ENCODE data around the gene ITIH4.
A peak's percentile ranks its signal among the peaks of the same experiment; 100 is the strongest.

Gene ITIH4

GRCh38 chr3:52771702-52772101 is 58.8 kb downstream of the ITIH4 start:
- no peak for DNase-seq

GRCh38 chr3:52771334-52771681 is 59.2 kb downstream of the ITIH4 start:
- DNase-seq: no peak

- peak; percentile 48 to 97 (median 88) for DNase-seq
Measured at GRCh38 chr3:52770496-52771333, 59.8 kb downstream of the ITIH4 start, which contains the start of gene NEK4. TSS of gene NEK4 (minus strand) at chr3:52770940. CDS start at chr3:52770746, 194 bp downstream.

- no peak for DNase-seq
Measured at GRCh38 chr3:52769786-52770455, 60.6 kb downstream of the ITIH4 start.

- no peak for DNase-seq
Measured at GRCh38 chr3:52763466-52763865, 67.0 kb downstream of the ITIH4 start.
